Measurements from ENCODE around the gene KCNQ1. TPM values are rescaled to one million over a fixed set of nuclear protein-coding genes. Genes with fewer than 3 reads are reported as not detected.
A peak's percentile ranks its signal among the peaks of the same experiment; 100 is the strongest.

KCNQ1 gene
- total and polyA plus RNA-seq, 2 of the 13 experiments (the other 11 are each of a cell fraction or from before 2014, with no cell fraction given): 0.02 to 0.08 TPM

- no TSS peak for BruUV-seq (replicated peaks)
- WGBS (ENCODE audit: low lambda C conversion rate): 85% methylated on average over 4 of the region's 4 CpGs
Measured at GRCh38 chr11:2557381-2557780, 112.6 kb downstream of the KCNQ1 start.

More at GRCh38 chr11:2557381-2557780, 112.6 kb downstream of the KCNQ1 start:
- in situ Hi-C loops (cut with HindIII; ENCODE audit: extremely low pct_ligation_motif_present, low pct_unique_long_range_greater_than_20kb) (no loop called here), intact Hi-C loops (cut with micrococcal nuclease; ENCODE audit: unreplicated experiment) (no loop called here)
- Histone ChIP-seq H3K27ac (ENCODE audit: extremely low read length, insufficient read depth, low read length) (no peak overlapping the region), H3K79me2 (ENCODE audit: insufficient read depth, low read length) (no peaks in the 10 kb centered on the region), H3K9ac (ENCODE audit: insufficient read depth, low read depth, low read length) (no peak overlapping the region), H3K4me3 (replicated peaks in 1 of 3; ENCODE audit: insufficient read depth in 1 of 3, low read depth in 2 of 3, low read length in 3 of 3) (no peak overlapping the region), H3K9me3 (ENCODE audit: low read length) (peaks cover 8% of the 10 kb centered on the region; the same call in 1 of the 2 replicates), H3K4me2 (ENCODE audit: low read depth, low read length) (no peak overlapping the region), H3K36me3 (replicated peaks in 1 of 2; ENCODE audit: control insufficient read depth in 1 of 2, insufficient read depth in 2 of 2, low read length in 2 of 2) (no peaks in the 10 kb centered on the region), H4K20me1 (ENCODE audit: insufficient read depth, low read length) (no peaks in the 10 kb centered on the region), H3K27me3 (ENCODE audit: control insufficient read depth in 1 of 2, insufficient read depth in 2 of 2, low read length in 2 of 2) (peaks cover 12 to 66% of the 10 kb centered on the region in 2 experiments), H2AFZ (ENCODE audit: low read length) (no peak overlapping the region), H3K4me1 (ENCODE audit: insufficient read depth, low read length) (peaks cover 22% of the 10 kb centered on the region)
- TF ChIP-seq ARID4A (CRISPR knock-in tag; IDR thresholded peaks at IDR 0.05; ENCODE audit: borderline replicate concordance) (no peak), ZNF331 (CRISPR knock-in tag; IDR thresholded peaks at IDR 0.05) (peak; percentile 100)
- CTCF ChIA-PET (ENCODE audit: low intra/inter-chr PET ratio, low total read pairs): no interaction called here
- FAIRE-seq (no peak), ATAC-seq (no peak), DNase-seq (ENCODE audit: low spot score) (no peak)
- POLR2A ChIA-PET: no interaction called here

Data from HepG2 (cell line).